ENCODE data around the gene TRIM50.
"Not testable (repeated sequence)": the region's sequence is repeated elsewhere in the genome, so short reads cannot be mapped to it uniquely, and the experiment has no call there.

TRIM50 gene

DNA sequence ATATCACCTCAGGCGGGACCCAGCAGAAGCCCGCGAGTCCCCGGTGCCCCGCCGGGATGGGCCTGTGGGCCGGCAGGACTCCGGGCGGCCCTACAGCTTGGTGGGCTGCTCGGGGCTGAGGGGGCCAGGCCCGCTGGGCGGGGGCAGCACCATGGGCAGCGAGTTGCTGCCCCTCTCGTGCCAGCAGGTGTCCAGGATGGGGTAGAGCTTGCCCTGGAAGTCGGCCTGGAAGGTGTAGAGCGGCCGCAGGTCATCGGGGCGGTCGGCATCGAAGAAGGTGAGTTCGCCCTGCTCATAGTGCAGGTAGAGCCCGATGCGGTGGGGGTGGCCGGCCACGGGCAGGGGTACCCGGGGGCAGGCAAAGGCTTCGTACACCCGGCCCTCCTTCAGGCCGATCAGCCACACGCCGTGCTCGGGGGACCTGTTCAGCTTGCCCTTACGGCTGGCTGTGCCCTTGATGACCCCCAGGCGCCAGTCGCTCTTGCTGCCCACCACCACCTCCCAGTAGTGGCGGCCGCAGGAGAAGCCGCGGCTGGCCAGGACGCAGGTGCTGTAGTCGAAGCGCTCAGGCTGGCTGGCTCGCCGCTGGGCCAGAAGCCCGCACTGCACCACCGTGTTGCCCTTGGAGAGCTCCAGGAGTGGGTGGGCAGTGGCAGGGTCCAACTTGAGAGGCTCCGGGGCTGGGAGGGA is 14.9 kb downstream of the TRIM50 start:
- no peak for DNase-seq

DNA sequence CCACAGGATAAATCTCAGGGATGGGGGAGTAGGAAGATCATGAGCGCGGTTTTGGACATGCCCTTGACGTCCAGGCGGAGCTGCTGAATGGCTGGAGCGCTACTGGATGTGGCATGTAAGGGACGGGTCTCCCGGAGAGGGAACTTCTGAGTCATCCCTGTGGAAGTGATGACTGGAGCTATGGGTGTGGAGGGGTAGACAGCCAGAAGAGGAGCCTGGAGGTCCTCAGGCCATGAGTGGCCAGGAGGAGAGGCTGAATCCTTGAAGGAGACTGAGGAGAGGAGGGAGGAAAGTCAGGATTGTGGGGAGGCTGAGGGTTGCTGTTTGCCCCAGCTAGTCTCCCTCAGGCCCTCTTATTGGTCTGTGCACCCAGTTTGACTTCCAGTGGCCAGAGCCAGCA is 16.5 kb downstream of the TRIM50 start:
- not testable (repeated sequence) for DNase-seq

DNA sequence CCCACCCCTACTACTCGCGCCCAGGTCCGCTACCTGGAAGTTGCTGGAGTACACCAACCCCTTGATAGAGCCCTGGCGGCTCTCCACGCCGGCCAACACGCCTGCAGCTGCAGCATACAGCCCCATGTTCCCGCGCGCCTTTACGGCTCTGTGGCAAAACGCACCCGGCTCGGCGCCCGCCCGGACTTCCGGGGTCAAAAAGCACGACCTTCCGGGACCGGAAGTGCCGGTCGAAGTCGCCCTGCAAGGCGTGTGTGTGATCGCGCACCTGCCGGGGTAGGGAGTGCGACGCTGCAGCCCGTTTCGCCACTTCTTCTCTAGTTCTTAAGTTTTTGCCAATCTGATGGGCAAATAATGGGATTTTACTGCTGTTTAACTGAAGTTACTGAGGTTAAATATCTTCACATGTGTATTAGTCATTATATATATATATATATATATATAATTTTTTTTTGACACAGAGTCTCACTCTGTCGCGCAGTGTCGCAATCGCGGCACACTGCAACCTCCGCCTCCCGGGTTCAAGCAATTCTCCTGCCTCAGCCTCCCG is 19.1 kb downstream of the TRIM50 start, which contains the start of gene NSUN5:
NSUN5 (minus strand) TSS at position 162 of the 550 bp plus-strand sequence; CDS start at position 126, 36 bp downstream.
- DNase-seq, result peak; percentile 92 to 94

DNA sequence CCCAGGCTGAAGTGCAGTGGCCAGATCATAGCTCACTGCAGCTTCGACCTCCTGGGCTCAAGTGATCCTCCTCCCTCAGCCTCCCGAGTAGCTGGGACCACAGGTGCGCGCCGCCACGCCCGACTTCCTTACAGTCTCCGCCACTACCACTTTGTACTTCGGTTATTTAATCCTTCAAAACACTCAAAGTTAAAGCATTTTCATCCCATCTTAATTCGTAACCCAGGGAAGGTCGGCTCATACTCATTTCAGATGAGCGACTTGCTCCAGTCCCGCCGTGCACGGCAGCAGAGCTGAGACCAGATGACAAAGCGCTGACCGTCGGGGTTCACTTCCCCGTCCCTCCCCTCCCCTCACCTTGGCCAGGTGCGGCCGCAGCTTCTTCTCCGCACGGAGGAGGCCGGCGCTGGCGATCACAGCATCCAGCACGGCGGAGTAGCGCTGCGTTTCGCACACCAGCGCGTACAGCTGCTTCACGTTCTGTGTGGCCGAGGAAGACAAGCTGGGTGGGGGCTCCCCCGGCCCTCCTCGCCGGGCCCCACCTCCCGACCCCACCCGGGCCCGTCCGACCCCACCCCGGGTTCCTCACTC is 19.7 kb downstream of the TRIM50 start:
- DNase-seq, result no peak

DNA sequence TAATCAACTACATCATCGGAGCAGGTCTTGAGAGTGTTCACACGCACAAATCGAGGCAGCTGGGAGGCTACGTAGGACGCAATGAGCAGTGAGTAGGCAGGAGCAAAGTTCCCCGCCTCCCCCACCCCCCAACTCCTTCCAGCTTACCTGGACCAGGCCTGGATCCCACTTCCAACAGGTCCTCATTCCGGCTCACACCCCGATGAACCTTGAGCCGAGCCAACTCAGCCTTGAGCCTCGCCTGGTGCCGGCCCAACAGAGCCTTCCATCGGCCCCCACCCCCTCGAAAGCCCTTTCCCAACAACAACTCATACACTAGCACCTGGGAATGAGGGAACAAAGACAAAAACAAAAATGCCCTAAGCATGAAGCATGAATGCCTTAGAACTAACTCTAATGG is 20.4 kb downstream of the TRIM50 start:
- DNase-seq, result no peak

DNA sequence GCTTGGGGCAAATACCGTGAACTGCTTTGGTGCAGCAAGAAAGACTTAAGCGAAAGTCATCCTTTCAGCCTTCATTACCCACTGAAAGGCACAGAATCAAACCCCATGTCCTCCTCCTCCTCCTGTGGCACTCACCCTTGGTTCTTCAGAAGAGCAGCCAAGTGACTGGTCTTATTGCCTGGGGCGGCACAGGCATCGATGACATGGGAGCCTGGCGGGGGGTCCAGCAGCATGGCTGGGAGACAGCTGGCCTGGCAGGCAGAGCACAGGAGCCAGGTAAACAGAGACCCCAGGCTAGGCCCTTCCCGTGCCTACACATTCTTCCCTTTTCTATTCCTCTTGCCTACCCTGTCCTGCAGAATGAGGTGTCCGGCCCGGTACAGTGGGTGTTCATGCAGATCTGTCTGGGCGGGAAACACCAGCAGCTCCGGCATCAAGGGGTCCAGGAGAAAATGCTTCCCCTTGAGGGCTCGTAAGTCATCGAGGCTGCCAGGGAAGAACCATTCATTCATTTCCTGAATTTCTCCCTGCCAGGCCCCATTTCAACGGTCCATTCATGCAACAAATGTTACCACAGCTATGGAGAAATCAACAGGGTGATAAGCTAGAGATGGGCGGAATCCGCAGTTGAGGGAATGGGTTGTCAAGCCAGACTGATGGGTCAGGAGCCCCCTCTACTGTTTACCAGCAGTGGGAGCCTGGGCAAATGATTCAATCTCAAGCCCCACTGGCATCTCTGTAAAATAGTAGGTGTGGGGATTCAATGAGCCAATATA is 23.1 kb downstream of the TRIM50 start:
- not testable (repeated sequence) for DNase-seq

DNA sequence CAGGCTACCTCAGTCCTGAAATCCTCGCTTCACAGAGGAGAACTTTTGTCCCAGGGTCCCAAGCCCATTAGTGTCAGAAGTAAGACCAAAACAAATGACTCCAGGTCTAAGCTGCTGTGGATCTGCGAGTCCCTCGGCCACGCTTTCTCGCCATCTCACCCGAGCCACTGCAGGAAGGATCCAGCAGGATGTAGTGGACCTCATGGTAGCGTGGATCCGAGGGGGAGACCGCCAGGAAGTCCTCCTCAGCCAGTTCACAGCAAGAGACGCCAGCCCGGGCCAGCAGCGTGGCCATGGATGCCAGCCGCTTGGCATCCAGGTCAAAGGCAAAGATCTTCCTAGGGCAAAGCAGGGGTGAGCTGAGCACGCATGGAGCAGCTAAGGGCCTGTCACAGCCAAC is 23.8 kb downstream of the TRIM50 start:
- no peak for DNase-seq

DNA sequence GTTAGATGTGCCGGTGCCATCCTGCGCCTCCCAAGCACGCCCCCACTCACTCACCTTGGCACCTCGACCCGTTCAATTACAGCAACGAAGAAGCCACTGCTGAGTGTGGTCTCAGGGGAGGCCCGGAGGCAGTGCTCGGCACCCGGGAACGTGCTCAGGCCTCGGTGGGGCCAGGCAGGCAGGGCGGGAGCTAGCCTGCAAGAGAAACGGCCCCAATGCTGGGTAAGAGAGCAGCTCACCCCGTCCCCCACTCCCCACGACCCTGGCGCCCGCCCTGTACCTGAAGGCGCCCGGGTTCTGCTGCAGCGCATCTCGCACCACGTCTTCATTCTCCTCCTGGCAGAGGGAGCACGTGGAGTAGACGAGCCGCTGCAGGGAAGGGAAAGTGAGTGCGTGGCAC is 24.3 kb downstream of the TRIM50 start:
- no peak for DNase-seq

DNA sequence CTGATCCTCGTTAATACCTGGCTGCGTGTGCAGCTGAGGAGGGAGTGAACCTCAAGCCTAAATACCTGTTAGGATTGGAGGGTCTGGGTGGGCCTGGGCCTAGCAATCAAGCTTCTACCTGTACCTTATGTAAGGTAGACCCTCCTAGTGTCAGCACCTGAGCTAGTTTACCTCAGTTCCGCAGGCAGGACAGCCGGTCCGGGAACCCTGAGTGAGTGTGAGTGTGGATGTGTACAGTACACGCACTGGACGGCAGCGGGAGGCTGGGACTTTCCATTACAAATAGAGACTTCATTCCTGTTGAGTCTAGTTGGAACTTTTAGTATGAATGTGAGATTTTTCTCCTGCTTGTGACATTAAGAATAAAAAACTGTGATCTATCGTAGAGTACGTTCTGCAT is 25.0 kb downstream of the TRIM50 start:
- not testable (repeated sequence) for DNase-seq

DNA sequence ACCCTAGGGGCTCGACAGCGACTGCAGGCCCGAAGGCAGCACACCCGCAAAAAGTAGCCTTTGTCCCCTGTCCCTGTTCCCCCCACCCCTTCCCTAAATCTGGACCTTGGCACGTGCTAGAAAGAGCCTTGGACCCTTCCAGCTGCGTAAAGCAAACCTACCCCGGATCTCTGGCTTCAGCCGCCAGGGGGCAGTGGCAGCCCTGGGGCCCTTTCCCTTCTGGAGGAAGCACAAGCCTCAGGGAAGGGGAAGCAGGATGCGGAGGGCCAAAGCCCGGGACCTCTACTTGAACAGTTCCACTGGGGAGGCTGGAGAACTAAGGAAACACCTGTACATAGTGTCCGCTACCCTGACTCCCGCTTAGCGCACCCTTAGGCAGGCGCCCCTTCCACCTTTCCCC is 26.8 kb downstream of the TRIM50 start:
- not testable (repeated sequence) for DNase-seq

DNA sequence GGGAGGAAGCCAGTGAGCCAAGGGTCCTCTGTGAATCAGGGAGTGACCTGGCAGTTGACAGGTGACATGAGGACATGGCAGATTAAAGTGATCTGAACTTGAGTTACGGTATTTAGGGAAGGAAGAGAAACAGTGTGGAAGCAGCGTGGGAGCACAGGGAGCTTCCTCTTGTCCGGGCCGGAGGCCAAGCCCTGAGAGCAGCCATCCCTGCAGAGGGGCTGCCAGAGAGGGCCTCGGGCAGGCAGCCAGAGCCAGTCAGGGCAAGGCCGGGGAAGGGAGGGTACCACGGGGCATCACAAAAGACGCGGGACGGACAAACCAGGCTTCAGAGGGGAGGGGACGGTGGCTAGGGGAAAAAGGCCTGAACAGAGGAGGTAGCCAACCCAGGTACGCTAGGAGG is 28.1 kb downstream of the TRIM50 start:
- not testable (repeated sequence) for DNase-seq

DNA sequence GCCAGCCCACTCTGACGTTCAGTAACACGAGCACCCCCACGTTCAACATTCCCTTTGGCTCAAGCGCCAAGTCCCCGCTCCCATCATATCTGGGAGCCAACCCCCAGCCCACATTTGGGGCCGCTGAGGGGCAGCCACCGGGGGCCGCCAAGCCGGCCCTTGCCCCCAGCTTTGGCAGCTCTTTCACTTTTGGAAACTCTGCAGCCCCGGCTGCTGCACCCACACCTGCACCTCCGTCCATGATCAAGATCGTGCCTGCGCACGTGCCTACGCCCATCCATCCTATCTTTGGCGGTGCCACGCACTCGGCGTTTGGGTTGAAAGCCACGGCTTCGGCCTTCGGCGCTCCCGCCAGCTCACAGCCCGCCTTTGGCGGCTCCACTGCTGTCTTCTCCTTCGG is 30.2 kb downstream of the TRIM50 start:
- DNase-seq, result not testable (repeated sequence)

DNA sequence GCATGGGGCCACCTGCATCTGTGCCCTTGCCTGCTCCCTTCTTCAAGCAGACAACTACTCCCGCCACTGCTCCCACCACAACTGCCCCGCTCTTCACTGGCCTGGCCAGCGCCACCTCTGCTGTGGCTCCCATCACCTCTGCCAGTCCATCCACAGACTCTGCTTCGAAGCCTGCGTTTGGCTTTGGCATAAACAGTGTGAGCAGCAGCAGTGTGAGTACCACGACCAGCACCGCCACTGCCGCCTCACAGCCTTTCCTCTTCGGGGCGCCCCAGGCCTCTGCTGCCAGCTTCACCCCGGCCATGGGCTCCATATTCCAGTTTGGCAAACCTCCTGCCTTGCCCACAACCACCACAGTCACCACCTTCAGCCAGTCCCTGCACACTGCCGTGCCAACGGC is 30.6 kb downstream of the TRIM50 start:
- not testable (repeated sequence) for DNase-seq

DNA sequence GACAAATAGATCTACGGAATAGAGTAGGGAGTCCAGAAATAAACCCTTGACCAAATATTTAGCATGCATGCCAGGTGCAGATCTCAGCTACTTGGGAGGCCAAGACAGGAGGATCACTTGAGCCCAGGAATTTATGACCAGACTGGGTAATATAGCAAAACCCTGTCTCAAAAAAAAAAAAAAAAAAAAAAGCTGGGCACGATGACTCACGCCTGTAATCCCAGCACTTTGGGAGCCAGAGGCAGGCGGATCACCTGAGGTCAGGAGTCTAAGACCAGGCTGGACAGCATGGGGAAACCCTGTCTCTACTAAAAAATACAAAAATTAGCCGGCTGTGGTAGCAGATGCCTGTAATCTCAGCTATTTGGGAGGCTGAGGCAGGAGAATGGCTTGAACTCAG is 50.7 kb downstream of the TRIM50 start:
- DNase-seq, result not testable (repeated sequence)

DNA sequence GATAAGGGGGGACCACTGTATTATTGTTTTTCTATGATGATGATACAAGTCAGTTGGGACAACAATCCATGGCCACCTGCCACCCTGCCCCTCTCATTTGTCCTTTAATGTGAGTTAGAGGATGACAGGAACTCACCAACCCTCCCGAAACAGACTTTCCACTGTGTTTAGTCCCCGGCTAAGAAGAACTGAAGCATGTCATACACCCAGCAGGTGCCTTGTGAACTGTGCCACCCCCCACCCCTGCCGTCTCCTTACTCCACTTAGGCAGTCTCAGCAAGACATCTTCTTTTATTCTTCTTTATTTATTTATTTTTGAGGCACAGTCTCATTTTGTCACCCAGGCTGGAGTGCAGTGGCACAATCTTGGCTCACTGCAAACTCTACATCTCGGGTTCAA is 60.1 kb downstream of the TRIM50 start:
- DNase-seq, result not testable (repeated sequence)

DNA sequence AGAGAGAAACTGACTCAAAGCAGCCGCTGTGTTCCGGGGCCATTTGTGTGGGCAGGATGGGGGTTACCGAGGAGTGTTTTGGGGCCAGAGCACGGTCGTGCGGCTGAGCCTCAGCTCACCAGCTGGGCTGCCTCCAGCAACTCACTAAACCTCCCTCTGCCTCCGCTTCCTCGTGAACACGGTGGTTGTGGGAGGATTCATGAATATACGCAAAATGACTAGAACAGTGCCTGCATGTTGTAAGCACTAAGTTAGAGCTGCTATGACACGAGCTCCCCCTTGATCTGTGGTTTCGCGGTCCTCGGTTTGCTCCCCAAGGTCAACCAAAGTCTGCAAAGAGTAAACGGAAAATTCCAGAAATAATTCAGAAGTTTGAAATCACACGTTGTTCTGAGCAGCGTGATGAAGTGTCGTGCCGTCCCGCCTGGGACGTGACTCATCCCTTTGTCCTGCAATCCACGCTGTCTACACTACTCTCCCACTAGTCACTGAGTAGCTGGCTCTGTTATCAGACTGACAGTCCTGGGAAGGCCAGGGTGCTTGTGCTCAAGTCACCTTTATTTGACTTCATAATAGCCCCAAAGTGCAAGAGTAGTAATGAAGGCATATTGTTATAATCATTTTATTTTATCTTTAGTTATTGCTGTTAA is 61.0 kb downstream of the TRIM50 start:
- DNase-seq, result not testable (repeated sequence)

All from activated T-cell treated with anti-CD3 and anti-CD28 coated beads, Interleukin-2, amount 50 U/mL, for 48 hours (primary cell).